Amniotic stem cell (primary cell): Measurements from ENCODE around the gene AGBL1.
"Not testable (repeated sequence)": the region's sequence is repeated elsewhere in the genome, so short reads cannot be mapped to it uniquely, and the experiment has no call there.

ENCODE experiments used
- DNase-seq: peaks from one replicate; lab custom pipeline; 2025; lab: John Stamatoyannopoulos, UW

Gene AGBL1

DNA sequence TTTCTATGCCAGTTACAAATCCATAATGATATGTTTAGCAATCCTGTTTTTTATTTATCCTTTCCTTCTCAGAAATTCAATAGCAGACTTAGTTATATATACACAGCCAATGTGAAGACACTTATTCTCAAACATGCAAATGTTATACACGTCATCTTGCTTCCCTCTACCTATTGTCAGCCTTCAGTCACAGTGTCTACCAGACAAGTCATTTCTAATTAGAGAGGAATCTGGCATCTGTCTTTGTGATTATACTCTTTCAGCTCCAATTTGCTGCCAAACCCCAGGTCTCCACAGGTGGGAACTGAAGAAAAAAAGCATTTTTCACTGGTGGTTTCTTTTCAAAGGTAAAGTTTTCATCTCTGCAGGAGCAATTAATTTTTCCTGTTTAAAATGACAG, 793.1 kb downstream of the AGBL1 start:
- no peak for DNase-seq

GRCh38 chr15:86875067-86875466, 795.4 kb downstream of the AGBL1 start:
- DNase-seq, result no peak

GRCh38 chr15:86876387-86876944, 796.8 kb downstream of the AGBL1 start:
- DNase-seq, result no peak

DNA sequence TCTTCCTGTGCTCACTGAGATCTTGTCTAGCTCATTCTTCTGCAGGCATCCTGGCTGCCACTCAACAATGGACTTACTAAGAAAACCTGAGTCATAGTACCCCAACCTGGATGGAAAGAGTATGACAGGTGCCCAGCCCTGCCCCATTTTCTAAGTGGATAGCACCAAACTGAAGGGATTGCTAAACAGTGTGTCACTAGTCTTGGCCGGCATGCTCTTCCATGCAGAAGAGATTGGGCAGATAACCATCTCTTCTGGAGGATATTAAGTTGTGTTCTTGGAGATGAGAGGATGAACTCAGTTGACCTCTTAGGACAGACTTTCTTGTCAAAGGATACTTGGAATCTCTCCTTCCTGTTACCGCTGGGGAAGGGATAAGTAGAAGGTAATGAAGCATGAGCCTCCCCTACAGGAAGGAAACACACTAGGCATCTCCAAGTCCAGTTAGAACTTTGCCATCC, 797.5 kb downstream of the AGBL1 start:
- no peak for DNase-seq

DNA sequence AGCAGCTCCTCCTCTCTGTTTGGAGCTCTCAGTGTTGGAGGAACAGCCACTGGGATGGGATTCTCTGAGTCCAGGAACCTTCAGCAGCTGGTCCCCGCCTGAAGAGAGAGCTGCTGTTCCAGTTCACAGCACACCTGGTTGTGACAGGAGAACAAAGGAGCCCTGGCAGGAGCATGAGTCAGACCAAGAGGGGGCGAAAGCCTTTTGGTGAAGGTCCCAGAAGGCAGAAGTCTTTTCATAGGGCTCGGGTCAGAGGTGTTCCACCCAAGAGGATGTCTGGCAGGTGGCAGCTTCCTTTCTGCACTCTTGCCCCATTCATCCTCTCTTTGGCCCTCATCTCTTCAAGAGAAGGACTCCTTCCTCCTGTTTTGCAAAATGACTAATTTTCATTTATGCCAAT, 799.2 kb downstream of the AGBL1 start:
- DNase-seq, result not testable (repeated sequence)

DNA sequence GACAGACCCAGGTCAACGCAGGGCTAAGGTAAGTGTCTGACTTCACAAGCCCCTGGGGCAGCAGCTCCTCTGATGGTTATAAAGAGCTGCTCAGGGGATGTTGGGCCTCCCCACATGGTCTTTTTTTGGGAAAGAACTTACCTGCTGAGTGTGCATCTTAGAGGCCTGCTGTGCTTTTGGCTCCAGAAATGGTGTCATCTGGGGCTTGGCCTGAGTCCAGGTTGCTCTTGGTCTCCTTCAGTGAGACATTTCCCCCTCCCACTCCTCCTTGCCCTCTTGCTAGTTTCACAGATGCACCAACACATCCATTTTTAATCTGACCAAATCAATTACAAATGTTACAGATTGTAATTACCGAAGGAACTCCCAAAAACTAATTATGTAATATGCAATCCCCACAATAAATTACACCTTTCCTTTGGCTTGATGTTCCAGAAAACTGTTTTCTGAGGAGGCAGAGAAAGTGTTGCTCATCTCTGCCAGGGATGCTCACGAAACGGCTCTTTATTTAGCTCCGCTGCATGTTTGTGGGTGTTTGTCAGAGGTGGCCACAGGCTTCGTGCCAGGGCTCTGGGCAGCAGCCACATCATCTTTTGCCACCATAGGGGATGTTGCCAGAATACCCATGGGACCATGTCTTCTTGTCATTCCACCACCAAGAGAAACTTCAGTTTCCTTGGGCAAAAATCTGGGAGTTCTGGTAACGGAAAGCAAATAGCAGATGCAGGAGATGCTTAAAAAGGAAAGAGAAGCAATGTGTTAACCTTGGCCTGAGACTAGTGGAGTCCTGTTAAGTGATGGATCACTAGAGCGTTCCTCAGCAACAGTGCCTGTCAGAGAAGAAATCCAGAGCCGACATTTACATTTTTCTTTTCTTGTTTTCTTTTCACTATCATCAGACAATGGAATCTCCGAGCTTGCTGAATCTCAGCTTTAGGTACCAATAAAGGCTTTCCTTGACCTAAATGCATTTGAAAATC, 799.9 kb downstream of the AGBL1 start:
- DNase-seq, result no peak

DNA sequence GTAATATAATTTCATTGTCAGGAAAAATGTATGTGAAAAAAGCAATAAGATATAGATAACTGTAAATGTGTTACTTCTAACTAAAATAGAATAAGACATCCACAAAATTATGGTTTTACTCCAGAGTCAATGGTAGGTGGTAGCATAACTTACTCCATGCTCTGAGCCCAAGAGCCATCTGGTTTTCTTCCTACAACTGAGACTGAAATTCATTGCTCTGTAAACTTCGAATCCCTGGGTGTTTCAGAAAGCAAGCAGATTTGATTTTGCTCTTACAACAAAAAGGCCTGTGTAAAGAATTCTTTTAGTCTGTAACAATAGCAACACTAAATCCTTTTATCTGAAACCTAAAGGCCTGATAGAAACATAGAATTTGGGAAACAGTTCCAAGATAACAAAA, 805.9 kb downstream of the AGBL1 start:
- no peak for DNase-seq

DNA sequence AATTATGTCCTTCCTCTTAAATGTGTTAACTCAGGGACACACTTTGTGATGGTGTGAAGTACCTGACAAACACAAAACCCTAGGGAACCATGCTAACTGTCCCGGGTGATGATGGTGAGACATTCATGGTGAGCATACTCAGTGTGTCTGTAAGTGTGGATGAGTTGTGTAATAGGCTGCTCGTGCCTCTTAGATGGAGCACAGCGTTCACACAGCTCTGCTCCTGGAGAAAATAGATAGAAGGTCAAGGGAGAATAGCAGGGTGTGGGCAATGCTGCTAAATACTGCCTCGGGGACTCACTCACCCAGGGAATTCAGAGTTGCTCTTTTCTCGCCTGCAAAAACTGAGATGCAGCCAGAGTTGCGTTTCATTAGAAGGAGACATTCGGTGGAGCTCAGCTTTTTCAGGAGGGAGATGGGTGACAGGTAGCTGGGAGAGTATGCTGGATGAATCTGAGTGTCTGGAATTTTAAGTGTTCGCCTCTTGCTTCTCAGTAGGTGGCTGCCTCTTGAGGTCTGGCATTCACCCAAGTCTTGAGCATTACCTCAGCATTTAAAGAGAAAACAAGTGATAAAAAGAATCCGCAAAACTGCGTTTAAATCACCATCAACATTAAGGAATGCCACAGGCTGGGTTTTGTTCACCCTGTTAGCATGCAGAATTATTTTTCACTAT, 813.2 kb downstream of the AGBL1 start:
- no peak for DNase-seq

DNA sequence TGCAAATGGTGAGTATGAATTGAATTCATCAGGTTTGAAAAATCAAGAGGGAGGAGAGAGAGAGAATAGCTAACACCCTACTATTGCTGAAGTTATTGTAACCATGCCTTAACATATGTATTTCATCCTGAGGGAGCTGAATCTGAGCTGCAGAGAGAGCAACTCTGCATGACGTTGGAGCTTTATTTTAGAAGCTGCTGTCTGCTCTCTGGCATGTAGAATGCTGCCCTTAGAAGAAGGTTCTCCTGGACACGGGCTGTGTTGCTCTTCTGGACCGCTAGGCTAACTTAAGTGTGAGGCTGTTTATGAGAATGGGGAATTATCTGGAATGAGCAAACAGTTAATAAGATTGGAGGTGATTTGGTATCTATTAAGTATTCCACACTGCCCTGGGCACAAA, 814.6 kb downstream of the AGBL1 start:
- DNase-seq, result no peak

GRCh38 chr15:86903642-86904421, 824.2 kb downstream of the AGBL1 start:
- DNase-seq, result no peak

GRCh38 chr15:86905625-86906256, 826.1 kb downstream of the AGBL1 start:
- no peak for DNase-seq

DNA sequence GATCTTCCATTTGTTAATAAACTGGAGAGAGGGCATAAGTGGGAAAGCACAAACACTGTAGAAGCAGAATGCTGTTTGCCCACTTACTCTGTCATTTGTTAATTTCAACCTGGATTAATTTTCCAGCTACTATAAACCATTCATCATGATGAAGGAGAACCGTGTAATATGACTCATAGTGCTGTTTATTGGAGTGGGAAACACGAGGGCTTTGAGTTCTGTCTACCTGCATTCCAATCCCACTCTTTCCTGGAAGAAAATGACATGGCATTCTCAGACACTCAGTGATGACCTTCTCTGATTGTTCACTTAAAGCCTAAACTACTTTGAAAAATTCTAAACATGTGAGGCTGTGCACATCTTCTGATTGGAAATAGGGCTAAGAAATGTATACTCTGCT, 826.7 kb downstream of the AGBL1 start:
- no peak for DNase-seq

DNA sequence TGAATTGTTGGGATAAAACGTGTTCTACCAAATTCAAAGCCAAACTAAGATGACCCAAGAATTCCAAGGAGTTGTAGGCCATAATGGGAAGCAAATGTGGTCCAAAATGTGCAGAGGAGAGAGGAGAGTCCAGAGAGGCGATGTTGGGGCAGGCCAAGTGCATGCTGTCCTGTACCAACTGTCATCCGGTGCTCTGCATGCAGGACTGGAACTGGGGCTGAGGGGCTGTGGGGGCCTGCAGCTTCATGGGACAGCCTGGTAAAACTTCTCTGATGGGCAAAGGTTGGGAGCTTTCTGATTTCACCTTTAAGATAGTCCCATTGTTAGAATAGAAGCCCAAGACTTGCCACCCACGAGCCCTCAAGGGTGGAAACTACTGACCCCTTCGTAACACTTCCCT, 831.4 kb downstream of the AGBL1 start:
- no peak for DNase-seq

DNA sequence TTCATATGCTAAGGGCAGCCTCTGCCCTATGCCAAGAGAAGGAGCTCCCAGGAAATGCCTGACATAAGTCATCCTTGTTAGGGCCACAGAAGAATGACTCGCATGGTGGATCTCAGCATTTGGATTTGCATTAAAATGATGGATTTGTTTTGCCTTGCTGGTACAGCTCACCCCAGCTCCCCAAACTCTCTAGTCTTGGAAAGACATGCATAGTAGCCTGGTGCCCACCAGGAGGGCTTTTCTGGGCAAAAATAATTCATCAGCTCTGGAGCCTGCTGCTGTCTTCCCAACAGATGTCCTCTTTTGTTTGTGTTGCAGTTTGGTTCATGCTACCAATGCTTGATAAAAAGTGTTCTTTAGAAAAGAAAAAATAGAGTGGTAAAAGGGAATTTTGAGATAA, 833.0 kb downstream of the AGBL1 start:
- no peak for DNase-seq

GRCh38 chr15:86915811-86916331, 836.2 kb downstream of the AGBL1 start:
- no peak for DNase-seq

- DNase-seq, result no peak
These were observed 837.1 kb downstream of the AGBL1 start for GRCh38 chr15:86916671-86917360.

DNA sequence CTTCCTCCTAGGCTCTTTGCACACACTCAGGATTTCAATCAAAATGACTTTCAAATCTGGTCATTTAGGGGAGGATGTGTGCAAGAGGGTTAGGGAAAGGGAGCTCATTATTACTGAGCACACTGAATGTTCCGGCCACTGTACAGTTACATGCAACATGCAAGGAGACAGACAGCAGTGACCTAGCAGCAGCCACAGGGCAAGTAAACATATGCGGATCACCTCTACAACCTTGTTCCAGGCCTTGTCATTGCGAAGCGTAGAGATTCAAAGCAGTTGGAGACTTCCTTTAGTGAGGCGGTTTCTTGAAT, 837.6 kb downstream of the AGBL1 start:
- DNase-seq, result no peak

DNA sequence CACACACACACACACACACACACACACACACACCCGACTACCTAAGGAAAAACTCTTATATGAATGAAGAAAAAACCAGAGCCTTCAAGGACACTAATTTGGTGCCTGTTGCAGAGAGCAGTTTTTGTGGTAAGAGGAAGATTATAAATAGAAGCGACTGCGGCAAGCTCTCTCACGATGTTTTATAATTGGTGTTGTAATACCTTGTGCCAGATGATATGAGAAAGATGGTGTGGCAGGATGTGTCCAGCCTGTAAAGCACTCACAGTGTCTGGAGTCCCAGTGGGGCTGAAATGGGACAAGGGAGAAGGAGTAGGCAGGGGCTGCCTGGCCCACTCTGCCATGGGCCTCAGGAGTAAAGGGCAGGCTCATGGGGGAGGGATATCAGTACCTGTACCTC, 839.9 kb downstream of the AGBL1 start:
- DNase-seq, result no peak

DNA sequence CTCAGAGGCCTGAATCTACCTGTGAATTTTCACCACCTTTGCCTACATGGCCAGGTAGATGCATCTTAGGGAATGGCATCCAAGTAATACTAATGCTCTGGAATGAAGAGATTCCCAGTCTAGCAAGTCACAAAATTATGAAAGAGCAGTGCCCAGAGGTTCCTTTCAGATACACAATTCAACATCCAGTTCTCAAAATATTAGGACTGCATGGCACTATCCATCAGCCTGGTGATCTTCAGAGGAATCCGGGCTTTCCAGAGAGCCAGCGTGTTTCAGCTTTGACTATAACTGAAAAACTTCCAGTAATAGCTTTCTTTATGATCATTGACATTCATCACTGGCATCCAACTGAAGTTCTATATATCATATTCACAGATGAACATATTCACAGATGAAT, 849.8 kb downstream of the AGBL1 start:
- DNase-seq, result no peak

- DNase-seq, result no peak
These were observed 852.8 kb downstream of the AGBL1 start for GRCh38 chr15:86932456-86932855.

DNA sequence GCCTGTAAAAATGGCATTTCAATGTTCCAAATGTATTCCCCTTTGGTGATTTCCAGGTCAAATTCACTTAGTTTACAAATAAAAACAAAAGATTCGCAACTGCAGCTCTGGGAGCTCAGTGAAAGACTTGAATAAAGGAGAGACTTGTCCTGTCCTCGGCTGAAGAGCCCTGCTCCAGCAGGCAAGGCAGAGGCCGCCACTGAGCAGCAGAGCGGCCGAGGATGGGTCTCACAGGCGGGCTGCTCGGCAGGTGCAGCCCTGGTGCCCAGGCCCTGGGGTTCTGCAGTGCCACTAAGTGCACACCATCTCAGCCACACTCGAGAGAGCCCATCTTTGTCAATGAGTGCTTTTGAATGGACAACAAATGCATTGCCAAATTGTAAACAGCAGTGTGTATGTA, 856.2 kb downstream of the AGBL1 start:
- DNase-seq, result no peak
